NCI-H146 (cell line): ENCODE data around the gene INHBC.
"Not testable (repeated sequence)": the region's sequence is repeated elsewhere in the genome, so short reads cannot be mapped to it uniquely, and the experiment has no call there.

Source experiments
- DNase-seq: peaks from one replicate; lab custom pipeline; 2025; lab: John Stamatoyannopoulos, UW

The INHBC gene

DNA sequence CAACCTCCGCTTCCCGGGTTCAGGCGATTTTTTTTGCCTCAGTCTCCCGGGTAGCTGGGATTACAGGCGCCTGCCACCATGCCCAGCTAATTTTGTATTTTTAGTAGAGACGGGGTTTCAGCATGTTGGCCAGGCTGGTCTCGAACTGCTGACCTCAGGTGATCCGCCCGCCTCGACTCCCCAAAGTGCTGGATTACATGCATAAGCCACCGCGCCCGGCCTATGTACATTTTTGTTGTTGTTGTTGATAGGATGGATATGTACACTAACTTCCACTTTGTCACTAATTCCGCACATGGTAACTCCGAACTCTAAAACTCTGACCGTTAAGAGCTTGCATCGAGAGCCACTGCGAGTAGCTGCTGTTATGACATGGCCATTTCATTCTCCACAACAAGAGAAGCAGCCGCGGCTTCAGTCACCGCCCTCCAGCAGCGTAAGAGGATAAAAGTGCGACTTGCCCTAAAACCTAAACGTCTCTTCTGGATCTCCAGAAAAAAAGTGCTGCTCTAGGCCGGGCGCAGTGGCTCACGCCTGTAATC lies 52.5 kb downstream of the INHBC start:
- DNase-seq: no peak

DNA sequence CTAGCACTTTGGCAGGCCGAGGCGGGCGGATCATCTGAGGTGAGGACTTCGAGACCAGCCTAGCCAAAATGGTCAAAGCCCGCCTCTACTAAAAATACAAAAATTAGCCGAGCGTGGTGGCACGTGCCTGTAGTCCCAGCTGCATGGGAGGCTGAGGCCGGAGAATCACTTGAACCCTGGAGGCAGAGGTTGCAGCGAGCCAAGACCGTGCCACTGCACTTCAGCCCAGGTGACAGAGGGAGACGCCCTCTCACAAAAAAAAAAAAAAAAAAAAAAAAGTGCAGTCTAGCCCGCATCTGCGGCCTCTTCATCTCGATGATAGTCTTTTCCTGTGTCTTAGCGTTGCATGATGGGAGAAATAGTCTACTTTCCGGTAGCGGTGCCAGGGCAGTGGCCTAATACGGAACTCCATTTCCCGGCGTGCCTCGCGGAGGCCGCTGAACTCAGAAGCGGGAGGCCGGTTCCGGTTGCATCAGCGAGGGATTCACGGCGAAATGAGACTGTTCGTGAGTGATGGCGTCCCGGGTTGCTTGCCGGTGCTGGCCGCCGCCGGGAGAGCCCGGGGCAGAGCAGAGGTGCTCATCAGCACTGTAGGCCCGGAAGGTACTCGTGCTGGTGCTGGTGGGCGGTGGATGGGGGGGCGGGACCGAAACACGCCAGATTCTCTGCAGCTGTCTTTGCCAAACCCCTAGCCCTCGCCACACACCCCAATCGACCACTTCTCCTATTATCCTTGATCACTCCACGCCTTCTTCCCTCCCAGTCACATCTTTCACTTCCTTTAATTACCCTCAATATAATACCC lies 53.2 kb downstream of the INHBC start, which contains the start of gene MARS1:
Gene MARS1 (plus strand): TSS at position 472 of the 805 bp plus-strand sequence. CDS start 23 bp downstream, at position 495.
- DNase-seq: peak; percentile 96

DNA sequence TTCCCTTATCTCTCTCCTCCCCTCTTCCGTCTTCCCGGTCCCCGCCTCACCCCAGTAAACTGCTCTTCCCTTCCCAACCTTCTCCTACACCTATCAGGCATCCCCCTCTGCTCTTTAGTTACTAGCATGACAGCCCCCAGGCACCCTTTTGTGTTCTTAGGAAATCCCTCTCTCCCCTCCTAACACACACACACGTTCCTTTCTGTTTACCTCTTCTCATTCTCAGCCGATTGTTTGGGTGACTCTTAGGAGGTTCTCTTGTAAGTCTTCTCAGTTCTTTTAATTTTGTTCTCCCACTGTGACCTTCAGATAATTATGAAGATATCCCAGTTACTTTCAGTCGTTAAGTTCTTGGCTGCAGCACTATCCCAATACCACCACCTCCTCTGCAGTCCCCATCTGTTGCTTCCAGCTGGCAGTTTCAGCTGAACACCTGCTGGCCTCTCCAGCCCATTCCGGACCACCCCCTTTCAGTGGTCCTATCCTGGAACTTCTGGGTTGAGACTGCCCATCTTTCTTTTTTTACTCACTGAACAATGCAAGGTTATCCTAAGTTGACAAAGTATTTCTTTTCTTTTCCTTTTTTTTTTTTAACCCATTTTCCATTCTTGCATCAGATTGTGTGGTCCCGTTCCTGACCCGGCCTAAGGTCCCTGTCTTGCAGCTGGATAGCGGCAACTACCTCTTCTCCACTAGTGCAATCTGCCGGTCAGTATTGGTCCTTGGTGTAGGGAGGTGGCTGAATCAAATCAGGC lies 54.0 kb downstream of the INHBC start:
- peak; percentile 23 for DNase-seq

DNA sequence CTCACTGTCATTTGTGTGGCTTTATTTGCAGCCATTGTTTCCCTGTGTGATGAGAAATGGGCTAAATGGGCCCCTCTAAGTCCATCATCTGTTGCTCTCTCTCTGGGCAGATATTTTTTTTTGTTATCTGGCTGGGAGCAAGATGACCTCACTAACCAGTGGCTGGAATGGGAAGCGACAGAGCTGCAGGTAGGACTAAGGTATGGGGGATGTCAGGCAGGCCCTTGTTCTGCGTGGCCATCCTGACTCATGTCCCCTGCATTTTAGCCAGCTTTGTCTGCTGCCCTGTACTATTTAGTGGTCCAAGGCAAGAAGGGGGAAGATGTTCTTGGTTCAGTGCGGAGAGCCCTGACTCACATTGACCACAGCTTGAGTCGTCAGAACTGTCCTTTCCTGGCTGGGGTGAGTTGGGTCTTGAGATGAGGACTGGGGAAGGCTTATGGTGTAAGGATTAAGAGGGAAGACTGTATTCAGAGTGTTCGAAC lies 54.6 kb downstream of the INHBC start:
- no peak for DNase-seq

DNA sequence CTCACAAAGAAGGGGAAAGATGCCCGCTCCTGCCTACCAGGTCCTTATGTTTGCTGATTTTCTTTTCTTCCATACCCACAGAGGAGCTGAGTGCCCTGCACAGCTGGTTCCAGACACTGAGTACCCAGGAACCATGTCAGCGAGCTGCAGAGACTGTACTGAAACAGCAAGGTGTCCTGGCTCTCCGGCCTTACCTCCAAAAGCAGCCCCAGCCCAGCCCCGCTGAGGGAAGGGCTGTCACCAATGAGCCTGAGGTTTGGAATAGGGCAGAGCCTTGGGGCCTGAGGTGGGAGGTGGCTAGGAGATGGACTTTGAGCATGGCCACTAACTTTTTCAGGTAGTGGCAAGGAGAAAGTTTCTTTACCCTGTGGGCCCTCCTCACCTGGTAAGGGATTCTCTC lies 55.5 kb downstream of the INHBC start:
- no peak for DNase-seq

DNA sequence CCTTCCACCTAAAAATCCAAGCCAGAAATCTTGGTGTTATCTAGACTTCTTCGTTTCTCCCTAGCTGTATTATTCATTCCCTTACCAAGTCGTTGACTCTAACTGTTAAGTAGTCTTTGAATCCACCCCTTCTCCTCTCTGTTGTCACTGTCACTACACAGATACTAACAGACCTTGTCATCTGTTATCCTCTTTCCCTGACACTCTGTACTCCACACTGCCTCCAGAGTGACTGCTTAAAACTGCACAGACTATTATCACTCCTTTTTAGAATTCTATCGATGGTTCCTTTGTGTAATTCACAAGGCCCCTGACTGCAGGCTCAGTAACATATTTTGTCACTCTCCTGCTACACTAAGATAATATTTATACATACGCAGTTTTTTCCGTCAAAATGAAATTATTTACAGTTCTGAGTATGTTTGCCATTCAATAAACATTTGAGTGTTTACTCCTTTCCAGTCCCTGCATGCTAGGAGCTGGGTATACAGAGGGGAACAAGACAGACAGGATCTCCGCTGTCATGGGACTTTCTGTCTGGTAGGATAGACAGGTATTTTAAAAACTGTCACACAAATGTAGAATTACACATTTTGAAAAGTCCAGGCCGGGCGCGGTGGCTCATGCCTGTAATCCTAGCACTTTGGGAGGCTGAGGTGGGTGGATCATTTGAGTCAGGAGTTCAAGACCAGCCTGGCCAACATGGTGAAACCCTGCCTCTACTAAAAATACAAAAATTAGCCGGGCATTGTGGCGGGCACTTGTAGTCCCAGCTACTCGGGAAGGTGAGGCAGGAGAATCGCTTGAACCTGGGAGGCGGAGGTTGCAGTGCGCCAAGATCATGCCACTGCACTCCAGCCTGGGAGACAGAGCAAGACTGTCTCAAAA lies 57.1 kb downstream of the INHBC start:
- DNase-seq: no peak

DNA sequence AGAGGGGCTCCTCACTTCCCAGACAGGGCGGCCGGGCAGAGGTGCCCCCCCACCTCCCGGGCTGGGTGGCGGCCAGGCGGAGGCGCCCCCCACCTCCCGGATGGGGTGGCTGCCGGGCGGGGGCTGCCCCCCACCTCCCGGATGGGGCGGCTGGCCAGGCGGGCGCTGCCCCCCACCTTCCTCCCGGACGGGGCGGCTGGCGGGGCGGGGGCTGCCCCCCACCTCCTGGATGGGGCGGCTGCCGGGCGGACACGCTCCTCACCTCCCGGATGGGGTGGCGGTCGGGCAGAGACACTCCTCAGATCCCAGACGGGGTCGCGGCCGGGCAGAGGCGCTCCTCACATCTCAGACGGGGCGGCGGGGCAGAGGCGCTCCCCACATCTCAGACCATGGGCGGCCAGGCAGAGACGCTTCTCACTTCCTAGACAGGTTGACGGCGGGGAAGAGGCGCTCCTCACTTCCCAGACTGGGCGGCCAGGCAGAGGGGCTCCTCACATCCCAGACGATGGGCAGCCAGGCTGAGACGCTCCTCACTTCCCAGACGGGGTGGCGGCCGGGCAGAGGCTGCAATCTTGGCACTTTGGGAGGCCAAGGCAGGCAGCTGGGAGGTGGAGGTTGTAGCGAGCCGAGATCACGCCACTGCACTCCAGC lies 60.6 kb downstream of the INHBC start:
- DNase-seq: not testable (repeated sequence)

DNA sequence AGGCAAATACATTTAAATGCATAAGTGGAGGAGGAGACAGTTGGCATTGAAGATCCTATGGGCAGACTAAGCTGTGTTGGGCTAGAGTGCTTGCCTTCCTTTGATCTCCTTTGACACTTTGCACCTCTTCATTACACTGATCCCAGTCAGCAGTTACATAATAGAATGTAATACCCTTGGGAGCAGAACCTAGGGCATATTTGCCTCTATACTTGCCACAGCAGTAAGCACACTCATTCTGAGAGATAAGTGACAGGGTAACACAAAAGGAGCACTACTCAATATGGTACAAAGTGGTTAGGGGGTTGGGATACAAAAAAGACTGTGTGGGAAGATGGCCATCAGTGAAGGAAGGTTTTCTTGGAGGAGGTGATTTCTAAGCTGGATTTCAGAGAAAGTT lies 62.2 kb downstream of the INHBC start:
- DNase-seq: no peak

DNA sequence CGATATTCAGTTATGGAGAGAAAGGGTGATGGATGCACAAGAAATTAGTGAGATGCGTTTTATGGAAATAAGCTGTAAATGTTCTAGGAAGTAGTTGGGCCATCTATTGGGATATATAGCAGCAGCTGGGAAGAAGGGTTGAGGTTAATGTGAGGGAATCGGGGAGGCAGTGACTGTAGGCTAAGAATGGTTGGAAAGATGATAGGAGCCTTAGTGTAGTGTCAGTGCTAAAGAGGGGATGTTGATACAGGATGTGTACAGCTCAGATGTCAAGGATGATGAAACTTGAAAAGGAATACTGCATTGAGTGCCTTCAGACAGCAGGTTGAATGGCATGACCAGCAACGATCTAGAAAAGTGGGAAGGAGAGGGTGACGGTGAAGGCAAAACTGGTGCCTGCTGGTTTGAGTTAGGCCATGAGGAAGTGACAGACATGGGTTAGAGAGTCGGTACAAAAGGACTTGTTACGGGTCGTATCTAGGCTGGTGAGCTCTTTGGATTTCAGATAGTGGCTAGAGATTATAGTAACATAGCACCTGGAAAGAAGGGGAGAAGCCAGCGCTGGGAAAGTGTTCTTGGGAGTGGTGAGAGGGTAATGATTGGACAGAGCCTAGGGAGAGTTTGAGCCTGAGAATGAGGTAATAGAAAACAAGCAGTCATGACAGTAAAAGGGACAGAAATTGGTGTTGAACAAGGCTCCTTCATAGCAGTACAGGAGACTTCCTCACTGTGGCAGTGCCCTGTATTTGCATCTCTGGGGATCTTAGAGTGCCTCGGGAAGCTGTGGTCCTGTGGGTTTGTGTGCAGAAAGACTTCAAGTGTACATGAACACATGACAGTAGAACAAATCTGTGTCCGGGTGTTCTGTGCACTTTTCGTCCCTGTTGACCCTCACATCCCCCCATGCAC lies 62.9 kb downstream of the INHBC start:
- DNase-seq: no peak

DNA sequence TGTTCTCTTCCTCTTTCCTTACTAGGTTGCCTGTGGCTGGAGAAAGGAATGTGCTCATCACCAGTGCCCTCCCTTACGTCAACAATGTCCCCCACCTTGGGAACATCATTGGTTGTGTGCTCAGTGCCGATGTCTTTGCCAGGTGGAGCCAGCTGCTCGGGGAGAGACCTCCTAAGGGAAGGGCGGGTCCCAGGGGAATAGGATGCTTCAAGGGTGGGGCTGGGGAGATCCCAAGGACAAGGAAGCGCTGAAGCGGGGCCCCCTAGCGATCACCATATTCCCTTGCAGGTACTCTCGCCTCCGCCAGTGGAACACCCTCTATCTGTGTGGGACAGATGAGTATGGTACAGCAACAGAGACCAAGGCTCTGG lies 63.5 kb downstream of the INHBC start:
- no peak for DNase-seq

DNA sequence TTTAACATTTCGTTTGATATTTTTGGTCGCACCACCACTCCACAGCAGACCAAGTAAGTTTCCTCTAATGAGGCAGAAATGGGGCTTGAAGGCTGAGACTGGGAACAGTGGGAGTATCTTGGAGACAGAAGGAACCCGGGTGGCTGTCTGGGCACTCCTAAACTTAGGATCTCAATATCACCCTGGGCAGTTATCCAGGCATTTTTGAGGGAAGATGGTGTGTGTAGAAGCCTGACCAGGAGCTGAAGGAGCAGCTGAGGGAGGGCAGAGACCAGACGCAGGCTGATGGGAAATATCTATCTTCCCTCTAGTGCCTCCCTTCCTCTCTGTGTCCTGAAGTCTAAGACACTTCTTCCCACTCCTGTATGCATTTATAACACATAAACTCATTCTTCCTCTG lies 64.0 kb downstream of the INHBC start:
- DNase-seq: no peak

DNA sequence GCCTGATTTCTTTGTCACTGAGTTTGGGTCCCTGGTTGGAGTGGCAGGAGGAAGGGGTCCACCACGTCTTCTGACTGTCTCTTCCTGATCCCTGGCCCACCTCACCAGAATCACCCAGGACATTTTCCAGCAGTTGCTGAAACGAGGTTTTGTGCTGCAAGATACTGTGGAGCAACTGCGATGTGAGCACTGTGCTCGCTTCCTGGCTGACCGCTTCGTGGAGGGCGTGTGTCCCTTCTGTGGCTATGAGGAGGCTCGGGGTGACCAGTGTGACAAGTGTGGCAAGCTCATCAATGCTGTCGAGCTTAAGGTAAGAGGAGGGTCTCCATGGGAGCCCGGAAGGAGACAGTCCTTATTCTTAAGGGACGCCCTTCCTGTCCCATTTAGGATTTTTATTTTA lies 65.6 kb downstream of the INHBC start:
- DNase-seq: no peak
